ENCODE results near the gene RASD2.

The RASD2 gene

DNA sequence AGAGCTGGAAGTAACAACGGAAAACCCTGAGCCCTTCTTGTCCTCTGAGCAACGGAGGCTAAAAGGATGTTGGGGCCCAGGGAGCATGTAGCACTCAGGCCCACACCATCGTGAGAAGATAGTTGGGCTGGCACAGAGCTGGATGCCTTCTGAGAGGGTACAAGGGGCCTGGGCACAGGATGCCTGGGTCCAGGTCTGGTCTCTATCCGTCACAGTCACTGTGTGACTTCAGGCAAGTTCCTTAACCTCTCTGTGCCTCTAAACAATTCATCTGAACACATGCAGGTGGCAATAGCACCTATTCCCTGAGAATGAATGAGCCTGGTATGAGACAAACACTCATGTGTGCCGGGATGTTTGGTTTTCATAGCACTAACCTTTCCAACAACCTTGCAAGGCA, 47.3 kb downstream of the RASD2 start:
- no peak for DNase-seq

DNA sequence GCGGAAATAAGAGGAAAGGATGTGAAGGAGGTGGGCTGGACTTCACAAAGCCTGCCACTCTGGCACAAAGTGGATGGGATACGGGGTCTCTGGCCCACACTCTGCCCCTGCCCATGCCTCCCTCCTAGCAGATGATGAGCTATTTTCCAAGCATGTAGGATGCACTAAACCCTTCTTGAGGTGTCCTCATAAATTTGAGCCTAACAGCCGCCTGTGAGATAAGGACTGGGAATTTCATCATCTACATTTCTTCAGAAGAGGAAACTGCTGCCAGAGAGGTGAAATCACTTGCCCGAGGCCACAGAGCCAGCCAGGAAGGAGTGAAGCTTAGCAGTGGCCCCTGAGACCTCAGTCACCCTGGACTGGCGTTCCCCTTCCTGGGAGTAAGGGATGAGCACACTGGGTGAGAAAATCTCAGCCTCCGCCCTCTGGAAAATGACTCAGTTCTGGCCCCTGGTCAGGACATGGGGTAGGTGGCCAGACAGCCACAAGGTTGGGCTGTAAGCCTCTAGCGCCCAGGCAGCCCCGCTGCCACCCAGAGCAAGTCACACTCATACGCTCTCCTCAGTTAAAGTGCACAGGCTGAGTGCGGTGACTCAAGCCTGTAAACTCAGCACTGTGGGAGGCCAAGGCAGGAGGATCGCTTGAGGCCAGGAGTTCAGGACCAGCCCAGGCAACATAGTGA, 48.6 kb downstream of the RASD2 start:
- DNase-seq, result no peak

DNA sequence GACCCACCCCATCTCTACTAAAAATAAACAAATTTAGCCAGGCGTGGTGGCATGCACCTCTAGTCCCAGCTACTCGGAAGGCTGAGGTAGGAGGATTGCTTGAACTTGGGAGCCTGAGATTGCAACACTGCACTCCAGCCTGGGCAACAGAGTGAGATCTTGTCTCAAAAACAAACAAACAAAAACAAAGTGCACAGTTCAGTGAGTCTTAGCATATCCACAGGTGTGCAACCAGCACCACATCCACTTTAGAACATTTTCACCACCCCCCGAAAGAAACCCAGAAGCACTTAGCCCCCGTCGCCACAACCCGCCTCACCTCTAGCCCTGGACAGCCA, 49.1 kb downstream of the RASD2 start:
- no peak for DNase-seq

- no peak for DNase-seq
Observed at GRCh38 chr22:35590634-35591295, 50.1 kb downstream of the RASD2 start.

DNA sequence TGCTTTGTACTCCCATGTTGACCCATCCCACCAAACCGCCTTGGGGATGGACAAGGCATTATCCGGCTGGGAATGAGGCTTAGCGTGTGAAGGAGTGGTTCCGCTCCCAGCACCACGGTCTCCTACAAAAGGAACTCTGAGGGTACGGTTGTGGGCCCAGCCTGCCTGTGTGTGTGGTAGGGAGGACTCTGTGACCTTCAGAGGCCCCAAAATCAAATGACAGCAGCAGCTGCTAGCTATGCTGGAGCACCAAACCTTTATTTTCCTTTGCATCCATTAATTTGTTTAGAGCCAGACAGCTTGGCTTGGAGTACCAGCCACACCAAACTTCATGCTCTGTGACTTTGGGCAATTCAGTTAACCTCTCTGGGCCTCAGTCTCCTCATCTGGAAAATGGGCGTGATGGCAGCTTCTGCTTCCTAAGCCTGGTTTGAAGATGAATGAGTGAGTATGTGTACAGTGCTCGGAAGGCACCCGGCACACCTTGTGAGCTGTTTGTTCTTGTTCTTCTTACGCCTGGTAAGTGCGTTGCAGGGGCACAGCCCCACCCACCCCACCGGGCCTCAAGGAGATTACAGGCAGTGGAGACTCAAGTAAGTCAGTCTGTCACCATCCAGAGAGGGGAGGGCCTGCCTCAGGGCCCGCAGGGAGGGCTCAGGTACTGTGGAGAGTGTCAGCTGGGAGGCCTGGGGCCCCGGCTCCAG, 51.2 kb downstream of the RASD2 start:
- DNase-seq, result no peak

- no peak for DNase-seq
Observed at GRCh38 chr22:35592418-35592967, 51.9 kb downstream of the RASD2 start.

DNA sequence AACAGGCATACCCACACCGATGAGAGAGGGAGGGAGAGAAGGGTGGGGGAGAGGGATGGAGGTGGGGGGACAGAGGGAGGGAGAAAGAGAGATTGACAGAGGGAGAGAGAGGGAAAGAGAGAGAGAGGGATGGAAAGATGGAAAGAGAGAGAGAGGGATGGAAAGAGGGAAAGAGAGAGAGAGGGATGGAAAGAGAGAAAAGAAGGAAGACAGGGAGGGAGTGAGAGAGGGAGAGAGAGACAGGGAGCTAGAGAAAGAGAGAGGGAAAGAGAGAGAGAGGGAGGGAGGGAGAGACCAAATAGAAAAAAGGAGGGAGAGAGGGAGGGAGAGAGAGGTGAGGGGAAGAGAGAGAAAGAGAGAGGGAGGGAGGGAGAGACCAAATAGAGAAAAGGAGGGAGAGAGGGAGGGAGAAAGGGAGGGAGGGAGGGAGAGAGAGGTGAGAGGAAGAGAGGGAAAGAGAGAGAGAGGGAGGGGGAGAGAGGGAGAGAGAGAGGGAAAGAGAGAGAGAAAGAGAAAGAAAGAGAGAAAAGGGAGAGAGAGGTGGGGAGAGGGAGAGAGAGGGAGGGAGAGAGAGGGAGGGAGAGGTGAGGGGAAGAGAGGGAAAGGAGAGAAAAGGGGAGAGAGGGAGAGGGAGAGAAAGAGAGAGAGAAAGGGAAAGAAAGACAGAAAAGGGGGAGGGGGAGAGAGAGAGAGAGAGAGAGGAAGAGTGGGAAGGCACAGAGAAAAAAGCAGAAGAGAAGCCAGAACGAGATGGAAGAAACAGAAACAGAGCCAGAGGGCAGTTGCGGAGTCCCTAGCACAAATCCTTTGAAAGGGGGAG, 52.6 kb downstream of the RASD2 start:
- DNase-seq, result no peak

- no peak for DNase-seq
Observed at GRCh38 chr22:35593891-35594470, 53.4 kb downstream of the RASD2 start.

GRCh38 chr22:35594686-35595085, 54.1 kb downstream of the RASD2 start:
- DNase-seq, result no peak

DNA sequence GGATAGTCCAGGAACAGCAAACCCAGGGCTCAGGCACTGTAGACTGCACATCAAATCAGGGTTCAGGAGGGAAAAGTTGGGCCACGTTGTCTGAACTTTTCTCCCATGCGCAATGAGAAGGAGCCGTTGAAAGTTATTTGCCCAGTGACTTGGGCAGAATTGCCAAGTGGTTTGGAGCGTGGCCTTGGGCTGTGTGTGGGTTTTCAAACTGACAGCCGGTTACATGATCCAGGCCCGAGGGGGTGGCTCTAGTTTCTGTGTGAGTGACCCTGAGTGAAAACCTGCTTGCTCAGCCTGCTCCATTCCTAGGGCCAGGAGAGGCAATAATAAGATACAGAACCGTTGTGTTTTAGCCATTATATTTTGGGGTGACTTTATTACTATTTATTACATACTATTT, 56.2 kb downstream of the RASD2 start:
- DNase-seq, result no peak

DNA sequence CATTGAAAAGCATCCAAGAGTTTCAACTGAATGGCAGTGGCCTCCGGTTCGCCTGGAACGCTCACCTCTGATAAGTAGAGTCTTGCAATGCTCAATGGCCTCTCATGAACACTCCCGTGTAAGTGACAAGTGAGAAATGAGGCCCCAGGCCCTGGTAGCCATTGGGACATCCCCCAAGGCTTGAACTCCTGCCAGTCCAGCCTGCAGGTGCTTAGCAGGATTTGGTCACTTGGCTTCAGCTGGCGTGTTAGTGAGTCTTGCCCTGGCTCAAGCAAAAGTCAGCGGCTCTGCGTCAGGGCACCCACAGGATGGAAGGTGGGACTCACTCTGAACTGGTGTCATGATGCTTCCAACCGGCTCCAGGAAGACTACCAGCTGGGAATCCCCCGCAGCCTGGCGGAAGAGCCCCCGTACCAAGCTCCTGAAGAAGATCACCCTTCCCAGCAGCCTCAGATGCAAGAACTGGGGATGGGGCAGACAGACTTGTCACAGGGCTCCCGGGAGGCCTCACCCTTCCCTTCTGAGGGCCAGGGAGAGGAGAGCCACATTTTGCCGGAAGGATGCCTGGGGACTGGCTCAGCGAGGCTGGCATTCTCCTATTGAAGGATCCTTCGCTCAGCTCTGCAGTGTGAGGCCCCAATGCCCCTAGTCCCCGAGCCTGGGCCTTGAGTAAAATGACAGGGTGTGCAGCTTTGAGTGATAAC, 57.2 kb downstream of the RASD2 start:
- DNase-seq, result no peak

DNA sequence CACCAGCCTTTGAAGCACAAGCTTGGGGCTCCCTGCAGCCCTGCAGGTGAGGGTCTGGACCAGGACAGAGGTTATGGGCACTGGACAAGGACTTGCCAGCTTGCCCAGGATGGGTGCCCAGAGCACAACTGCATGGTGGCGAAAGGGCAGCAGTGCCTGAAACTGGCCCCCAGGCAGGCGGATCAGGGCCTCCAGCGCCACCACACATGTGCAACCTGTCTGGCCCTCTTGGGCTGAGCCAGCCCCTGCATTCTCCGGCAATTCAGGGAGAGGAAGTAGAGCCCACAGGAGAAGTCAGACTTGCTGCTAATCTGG, 57.7 kb downstream of the RASD2 start:
- DNase-seq, result no peak

GRCh38 chr22:35599364-35599763, 58.7 kb downstream of the RASD2 start:
- no peak for DNase-seq

DNA sequence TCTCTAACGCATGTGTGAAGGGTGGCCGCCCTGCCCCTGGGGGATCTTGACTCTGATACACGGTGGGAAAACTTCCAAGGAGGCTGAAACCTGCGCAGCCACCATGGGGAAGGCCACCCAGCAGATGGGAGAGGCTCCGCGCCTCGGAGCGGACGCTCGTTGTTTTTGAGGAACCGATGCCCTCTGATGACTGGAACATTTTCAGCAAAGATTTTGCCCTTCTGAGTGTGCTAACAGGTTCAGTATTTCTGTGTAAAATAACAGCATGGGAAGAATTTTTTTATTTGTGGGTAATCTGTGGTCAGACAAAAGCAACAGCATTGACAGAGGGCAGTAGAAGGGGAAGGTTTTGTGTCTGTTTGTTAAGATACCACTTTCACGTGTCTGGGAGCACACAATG, 59.8 kb downstream of the RASD2 start:
- DNase-seq, result no peak

GRCh38 chr22:35601013-35601580, 60.5 kb downstream of the RASD2 start:
- no peak for DNase-seq

- no peak for DNase-seq
Observed at GRCh38 chr22:35601743-35602615, 61.3 kb downstream of the RASD2 start.
